HG02571 (cell line): ENCODE results near the gene THADA.
"Not testable (repeated sequence)": the region's sequence is repeated elsewhere in the genome, so short reads cannot be mapped to it uniquely, and the experiment has no call there.

ENCODE experiments used
- ATAC-seq: cut with Tn5 transposase; IDR thresholded peaks from one replicate; pipeline ENCODE4 v1.9.1; 2021; ENCODE audit warnings: mild to moderate bottlenecking, moderate library complexity; ENCODE audit not compliant: unreplicated experiment

Gene THADA, protein sequence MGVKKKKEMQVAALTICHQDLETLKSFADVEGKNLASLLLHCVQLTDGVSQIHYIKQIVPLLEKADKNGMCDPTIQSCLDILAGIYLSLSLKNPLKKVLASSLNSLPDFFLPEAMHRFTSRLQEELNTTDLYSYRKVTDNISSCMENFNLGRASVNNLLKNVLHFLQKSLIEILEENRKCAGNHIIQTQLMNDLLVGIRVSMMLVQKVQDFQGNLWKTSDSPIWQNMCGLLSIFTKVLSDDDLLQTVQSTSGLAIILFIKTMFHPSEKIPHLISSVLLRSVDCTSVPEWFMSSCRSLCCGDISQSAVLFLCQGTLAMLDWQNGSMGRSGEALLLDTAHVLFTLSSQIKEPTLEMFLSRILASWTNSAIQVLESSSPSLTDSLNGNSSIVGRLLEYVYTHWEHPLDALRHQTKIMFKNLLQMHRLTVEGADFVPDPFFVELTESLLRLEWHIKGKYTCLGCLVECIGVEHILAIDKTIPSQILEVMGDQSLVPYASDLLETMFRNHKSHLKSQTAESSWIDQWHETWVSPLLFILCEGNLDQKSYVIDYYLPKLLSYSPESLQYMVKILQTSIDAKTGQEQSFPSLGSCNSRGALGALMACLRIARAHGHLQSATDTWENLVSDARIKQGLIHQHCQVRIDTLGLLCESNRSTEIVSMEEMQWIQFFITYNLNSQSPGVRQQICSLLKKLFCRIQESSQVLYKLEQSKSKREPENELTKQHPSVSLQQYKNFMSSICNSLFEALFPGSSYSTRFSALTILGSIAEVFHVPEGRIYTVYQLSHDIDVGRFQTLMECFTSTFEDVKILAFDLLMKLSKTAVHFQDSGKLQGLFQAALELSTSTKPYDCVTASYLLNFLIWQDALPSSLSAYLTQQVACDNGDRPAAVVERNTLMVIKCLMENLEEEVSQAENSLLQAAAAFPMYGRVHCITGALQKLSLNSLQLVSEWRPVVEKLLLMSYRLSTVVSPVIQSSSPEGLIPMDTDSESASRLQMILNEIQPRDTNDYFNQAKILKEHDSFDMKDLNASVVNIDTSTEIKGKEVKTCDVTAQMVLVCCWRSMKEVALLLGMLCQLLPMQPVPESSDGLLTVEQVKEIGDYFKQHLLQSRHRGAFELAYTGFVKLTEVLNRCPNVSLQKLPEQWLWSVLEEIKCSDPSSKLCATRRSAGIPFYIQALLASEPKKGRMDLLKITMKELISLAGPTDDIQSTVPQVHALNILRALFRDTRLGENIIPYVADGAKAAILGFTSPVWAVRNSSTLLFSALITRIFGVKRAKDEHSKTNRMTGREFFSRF (N-terminal part only)

DNA sequence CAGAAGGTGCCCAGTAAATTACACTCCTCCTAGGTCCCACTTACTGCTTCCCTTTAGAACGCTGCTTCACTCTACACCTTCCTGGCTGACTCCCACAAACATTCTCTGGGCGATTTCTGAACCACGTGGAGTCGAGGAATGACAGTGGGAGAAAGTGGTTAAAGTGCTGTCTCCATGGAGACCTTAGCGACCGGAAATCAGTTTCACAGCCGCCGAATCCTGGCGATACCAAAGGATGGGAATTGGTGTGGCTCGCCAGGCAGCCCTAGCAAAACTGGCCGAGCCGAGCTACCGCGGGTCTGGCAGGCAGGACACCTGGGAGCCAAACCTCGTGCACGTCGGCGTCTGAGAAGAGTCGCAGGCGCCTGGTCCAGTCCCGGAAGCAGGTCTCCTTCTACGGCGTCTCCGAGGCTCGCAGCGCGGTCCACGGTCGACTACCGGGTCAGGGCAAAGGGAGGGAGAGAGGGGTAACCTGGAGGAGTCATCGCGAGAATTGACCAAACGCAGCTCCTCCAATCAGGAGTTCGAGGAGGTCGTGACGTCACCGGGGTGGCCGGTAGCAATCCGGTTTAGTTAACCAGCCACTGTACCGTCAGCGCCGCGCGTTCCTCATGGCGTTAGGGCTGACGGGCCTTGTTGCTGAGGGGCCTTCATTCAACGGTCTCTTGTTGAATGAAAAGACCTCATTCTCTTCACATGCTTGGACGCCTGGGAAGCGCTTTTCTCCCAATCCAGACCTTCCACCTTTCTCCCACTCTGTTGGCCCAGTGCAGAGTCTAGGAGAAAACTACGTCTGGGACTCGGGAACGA is at the start of gene THADA:
THADA (minus strand) TSS at position 436 of the 810 bp plus-strand sequence. CDS start 3,646 bp downstream, outside the sequence.
- ATAC-seq: peak; percentile 98

DNA sequence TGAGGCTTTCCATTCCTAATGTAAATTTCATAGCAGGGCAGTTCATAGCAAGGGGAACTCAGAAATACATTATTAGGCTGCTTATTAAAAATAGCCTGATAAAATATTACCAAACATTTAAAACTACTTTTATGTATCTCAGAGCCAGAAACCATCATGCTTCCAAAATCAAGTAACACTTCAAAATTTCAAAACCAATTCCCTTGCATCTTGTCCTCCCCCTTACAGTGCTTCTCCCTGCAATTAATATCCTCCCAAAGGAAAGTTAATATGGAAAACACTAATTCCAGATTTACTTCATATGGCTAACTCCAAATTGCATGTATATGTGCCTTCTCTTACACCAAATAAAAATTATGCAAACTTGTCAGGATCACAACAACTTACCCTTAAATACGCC is 47.8 kb upstream of the THADA start:
- no peak for ATAC-seq

DNA sequence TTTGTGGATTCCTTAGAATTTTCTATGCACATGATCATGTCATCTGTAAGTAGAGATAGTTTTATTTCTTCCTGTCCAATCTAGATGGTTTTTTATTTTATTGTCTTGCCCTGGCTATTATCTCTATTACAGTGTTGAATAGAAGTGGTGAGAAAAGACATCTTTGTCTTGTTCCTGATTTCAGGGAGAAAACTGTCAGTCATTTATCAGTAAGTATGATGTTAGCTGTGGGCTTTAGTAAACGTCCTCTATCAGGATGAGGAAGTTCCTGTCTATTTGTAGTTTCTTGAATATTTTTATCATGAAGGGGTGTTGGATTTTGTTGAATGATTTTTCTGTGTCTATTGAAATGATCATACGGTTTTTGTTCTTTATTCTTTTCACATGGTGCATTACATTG is 46.5 kb upstream of the THADA start:
- ATAC-seq: no peak

GRCh38 chr2:43637030-43637803 is 41.4 kb upstream of the THADA start, which contains the start of gene PLEKHH2:
Gene PLEKHH2 (plus strand): TSS chr2:43637260. CDS start chr2:43644674, 7,414 bp downstream.
- peak; percentile 100 for ATAC-seq

DNA sequence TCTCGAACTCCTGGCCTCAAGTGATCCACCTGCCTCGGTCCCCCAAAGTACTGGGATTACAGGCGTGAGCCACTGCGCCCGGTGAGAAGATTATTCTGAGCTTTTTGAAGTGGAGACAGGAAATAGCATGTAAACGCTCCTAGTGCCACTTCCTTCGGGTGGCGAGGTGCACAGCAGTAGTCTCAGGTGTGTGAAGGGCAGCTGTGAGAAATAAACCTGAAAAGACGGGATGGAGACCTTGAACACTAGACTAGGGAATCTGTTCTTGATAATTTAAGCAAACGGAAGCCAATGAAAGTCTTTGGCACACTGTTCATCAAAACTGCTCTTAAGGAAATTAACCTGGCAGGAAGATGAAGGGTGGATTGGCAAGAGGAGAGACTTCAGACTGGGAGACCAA is 40.8 kb upstream of the THADA start:
- no peak for ATAC-seq

DNA sequence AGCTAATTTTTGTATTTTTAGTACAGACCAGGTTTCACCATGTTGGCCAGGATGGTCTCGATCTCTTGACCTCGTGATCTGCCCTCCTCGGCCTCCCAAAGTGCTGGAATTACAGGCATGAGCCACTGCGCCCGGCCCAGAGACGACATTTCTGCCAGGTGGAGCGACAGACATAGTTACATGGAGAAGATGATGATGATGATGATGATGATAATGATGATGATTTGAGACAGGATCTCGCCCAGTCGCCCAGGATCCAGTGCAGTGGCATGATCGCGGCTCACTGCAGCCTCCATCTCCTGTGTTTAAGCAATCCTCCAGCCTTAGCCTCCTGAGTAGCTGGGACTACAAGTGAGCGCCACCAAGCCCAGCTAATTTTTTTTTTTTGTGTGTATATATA is 40.3 kb upstream of the THADA start:
- not testable (repeated sequence) for ATAC-seq

GRCh38 chr2:43634604-43635306 is 38.9 kb upstream of the THADA start:
- no peak for ATAC-seq

GRCh38 chr2:43631618-43632317 is 35.9 kb upstream of the THADA start:
- no peak for ATAC-seq

DNA sequence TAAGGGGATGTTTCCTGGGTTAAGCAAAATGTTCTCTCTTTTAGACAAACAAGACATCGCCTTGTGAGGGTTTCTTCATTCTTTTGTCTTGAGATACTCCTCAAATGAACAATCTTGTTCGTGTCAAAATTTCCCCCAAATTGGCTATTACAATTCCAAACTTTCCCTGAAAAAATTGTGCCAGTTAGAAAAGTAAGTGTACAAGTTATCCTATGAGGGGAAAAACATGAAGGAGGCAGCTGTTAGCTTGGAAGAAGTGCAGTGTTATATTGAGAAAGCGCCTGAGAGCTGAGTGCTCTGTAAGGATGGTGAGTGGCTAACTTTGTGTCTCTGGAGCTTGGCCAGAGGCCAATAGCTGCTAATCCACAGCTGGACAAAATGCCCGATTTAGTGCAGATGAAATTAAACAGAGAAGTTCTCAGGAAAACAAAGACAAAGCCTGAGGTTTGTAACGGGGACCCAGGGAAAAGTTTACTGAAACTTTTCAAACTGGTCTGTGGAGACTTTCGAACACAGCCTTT is 27.2 kb upstream of the THADA start:
- no peak for ATAC-seq

GRCh38 chr2:43619511-43619910 is 23.7 kb upstream of the THADA start:
- ATAC-seq: no peak

DNA sequence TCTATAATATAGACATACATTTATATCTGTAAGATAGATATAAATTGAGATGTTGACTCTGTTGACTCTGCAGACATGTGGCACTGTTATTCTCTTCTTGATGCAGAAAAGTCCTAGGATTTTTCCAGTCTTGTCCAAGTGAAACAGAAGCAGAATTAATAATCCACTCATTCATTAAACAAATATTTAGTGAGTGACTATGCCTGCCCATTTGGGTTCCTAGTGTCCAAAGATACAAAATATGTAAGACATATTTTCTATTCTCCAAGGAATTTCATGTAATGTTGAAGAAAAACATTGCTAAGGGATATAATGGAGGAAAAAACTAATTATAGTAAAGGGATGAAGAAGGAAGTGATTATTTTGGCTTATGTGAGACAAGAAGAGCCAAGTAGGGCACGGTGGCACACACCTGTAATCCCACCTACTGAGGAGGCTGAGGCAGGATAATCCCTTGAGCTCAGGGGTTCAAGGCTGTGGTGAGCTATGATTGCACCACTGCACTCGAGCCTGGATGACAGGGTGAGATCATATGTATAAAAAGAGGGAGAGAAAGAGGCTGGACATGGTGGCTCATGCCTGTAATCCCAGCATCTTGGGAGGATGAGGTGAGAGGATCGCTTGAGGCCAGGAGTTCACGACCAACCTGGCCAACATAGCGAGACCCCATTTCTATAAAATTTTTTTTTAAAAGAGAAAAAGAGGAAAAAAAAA is 21.3 kb upstream of the THADA start:
- no peak for ATAC-seq

GRCh38 chr2:43612944-43613343 is 17.1 kb upstream of the THADA start:
- ATAC-seq: no peak

- no peak for ATAC-seq
Observed at GRCh38 chr2:43611987-43612894, 16.4 kb upstream of the THADA start.

GRCh38 chr2:43610361-43610760 is 14.5 kb upstream of the THADA start:
- no peak for ATAC-seq

GRCh38 chr2:43609290-43609918 is 13.6 kb upstream of the THADA start:
- no peak for ATAC-seq

DNA sequence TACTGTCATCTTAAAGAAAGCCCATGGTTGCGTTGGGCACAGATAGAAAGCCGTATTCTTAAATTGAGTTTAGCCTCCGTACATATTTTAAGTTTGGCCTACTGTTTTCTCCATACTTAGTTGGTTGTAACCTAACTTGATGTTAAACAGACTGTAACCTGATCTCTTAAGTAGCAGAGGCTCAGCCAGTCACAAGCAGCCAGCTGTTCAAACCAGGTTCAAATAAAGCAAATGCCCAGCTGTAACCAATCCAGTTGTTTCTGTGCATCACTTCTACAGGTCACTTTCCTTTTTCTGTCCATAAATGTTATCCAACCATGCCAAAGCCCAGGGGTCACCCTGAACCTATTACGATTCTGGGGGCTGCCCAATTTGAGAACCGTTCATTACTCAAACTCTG is 10.0 kb upstream of the THADA start:
- ATAC-seq: no peak
